GM10266 (cell line): ENCODE measurements around the gene NCAM2.

ENCODE experiments used
- DNase-seq: peaks from one replicate; pipeline ENCODE4 v3.0.0; 2012; ENCODE audit errors: extremely low spot score
- TF ChIP-seq, protein P1 (sequence below): IDR thresholded peaks from 2 replicates; pipeline ENCODE4 v1.5.1; 2012; ENCODE audit warnings: mild to moderate bottlenecking, low read depth; ENCODE audit not compliant: control insufficient read depth, insufficient read depth; ENCODE audit errors: missing control alignments

The NCAM2 gene

GRCh38 chr21:21074305-21074704, 76.1 kb downstream of the NCAM2 start:
- DNase-seq: no peak
- TF ChIP-seq, protein P1, sequence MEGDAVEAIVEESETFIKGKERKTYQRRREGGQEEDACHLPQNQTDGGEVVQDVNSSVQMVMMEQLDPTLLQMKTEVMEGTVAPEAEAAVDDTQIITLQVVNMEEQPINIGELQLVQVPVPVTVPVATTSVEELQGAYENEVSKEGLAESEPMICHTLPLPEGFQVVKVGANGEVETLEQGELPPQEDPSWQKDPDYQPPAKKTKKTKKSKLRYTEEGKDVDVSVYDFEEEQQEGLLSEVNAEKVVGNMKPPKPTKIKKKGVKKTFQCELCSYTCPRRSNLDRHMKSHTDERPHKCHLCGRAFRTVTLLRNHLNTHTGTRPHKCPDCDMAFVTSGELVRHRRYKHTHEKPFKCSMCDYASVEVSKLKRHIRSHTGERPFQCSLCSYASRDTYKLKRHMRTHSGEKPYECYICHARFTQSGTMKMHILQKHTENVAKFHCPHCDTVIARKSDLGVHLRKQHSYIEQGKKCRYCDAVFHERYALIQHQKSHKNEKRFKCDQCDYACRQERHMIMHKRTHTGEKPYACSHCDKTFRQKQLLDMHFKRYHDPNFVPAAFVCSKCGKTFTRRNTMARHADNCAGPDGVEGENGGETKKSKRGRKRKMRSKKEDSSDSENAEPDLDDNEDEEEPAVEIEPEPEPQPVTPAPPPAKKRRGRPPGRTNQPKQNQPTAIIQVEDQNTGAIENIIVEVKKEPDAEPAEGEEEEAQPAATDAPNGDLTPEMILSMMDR: no peak

GRCh38 chr21:21076051-21076450, 77.8 kb downstream of the NCAM2 start:
- no peak for DNase-seq
- TF ChIP-seq, protein P1: no peak

DNA sequence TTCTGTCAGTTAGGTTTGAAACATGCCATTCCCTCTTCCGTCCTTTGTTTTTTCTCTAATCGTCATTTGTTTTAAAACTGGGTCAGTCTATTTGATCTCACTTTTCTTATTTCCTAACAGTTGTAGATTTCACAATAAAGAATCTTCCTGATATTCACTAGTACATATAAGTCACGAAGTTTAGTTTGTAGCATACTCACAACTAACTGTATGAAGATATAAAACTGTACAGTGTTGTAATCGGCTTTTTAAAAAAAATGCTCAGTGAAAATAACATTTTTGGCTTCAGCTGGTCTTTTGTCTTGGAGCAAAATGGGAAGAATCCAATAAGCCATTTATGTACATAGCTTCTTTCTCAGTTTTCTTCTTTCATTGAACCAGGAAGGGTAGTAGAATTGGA, 78.3 kb downstream of the NCAM2 start:
- no peak for DNase-seq
- TF ChIP-seq, protein P1: no peak

- DNase-seq: no peak
- TF ChIP-seq, protein P1: no peak
Observed at GRCh38 chr21:21079646-21080045, 81.4 kb downstream of the NCAM2 start.

DNA sequence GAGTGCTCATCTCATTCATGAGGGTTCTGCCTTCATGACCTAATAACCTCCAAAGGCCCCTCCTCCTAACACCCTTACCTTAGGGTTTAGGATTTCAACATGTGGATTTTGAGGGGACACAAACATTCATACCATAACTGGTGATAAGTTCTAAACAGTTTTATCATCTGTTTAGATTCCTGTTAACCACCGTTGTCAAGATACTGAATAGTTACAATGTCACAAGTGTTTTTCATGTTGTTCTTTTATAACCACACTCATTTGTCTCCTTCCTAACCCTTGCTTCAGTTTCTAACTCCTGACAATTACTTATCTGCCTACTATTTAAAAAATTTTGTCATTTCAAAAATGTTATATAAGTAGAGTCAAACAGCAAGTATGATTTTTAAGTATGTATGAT, 86.0 kb downstream of the NCAM2 start:
- TF ChIP-seq, protein P1: no peak
- no peak for DNase-seq

DNA sequence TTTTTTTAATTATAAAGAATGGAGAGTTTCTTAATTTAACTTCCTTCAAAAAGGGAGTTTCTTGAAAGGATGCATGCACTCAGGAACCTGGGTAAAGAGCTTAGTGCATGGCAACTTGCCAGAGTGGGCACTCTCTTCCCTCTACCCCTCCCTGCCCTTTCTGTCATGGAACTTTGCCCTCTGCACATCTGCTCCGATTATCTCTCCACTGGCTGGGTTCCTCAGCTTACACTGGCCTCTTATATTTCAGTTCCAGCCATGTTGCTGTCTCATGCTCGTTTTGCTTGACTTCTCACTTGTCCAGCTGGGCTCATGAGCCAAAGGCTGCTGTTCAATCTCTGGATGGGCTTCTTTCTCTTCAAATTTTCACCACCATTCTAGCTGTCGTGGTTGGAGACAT, 87.0 kb downstream of the NCAM2 start:
- TF ChIP-seq, protein P1: no peak

GRCh38 chr21:21096956-21097355, 98.7 kb downstream of the NCAM2 start:
- TF ChIP-seq, protein P1: no peak
- DNase-seq: no peak

More for the DNA sequence above, 87.0 kb downstream of the NCAM2 start:
- DNase-seq: no peak
